Sigmoid colon (tissue), 4 donors: ENCODE measurements around the gene LMO1.

Experiments used
- EP300 ChIP-seq, 4 donors: sonication (generic); formaldehyde crosslinking; IDR thresholded peaks; one replicate each; pipeline ENCODE4 v1.6.1; 2017; ENCODE audit warnings: antibody characterized with exemption in 4 of 4
- POLR2A ChIP-seq, 2 donors: fragments of 450-650 bp; IDR thresholded peaks; one replicate each; pipeline ENCODE4 v1.6.1; 2016; ENCODE audit warnings: antibody characterized with exemption in 2 of 2, mild to moderate bottlenecking in 2 of 2, moderate library complexity in 2 of 2
- POLR2AphosphoS5 ChIP-seq, 4 donors: sonication (generic); formaldehyde crosslinking; IDR thresholded peaks; one replicate each; pipeline ENCODE4 v1.6.1; 2017; ENCODE audit warnings: antibody characterized with exemption in 4 of 4

- TF ChIP-seq EP300 (IDR thresholded peaks at IDR 0.05) (no peak), POLR2A (IDR thresholded peaks at IDR 0.05) (no peak), POLR2AphosphoS5 (IDR thresholded peaks at IDR 0.05) (no peak)
These were observed 4.3 kb upstream of the LMO1 start for GRCh38 chr11:8267831-8268529.
